ENCODE measurements around the gene NOS2.
"Not testable (repeated sequence)": the region's sequence is repeated elsewhere in the genome, so short reads cannot be mapped to it uniquely, and the experiment has no call there.

NOS2 gene

DNA sequence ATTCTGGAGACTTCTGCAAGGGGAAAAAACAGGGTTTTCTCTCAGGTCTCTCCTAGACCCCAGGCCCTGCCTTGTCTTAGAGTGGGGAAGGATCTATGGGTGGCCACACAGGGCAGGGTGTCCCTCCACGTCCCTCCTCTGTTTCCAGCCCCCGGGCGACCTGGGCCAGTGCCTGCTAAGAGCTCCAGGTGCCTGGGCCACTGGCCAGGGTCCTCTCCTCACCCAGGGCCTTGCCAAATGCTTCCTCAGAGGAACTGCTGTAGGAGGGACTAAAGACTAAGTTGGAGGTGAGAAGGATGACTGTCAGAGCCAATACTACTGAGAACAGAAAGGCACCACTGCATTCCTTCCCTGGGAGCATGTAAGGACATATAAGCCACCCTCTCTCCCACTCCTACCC lies 11.4 kb downstream of the NOS2 start:
- no peak for ATAC-seq
- DNase-seq: no peak

DNA sequence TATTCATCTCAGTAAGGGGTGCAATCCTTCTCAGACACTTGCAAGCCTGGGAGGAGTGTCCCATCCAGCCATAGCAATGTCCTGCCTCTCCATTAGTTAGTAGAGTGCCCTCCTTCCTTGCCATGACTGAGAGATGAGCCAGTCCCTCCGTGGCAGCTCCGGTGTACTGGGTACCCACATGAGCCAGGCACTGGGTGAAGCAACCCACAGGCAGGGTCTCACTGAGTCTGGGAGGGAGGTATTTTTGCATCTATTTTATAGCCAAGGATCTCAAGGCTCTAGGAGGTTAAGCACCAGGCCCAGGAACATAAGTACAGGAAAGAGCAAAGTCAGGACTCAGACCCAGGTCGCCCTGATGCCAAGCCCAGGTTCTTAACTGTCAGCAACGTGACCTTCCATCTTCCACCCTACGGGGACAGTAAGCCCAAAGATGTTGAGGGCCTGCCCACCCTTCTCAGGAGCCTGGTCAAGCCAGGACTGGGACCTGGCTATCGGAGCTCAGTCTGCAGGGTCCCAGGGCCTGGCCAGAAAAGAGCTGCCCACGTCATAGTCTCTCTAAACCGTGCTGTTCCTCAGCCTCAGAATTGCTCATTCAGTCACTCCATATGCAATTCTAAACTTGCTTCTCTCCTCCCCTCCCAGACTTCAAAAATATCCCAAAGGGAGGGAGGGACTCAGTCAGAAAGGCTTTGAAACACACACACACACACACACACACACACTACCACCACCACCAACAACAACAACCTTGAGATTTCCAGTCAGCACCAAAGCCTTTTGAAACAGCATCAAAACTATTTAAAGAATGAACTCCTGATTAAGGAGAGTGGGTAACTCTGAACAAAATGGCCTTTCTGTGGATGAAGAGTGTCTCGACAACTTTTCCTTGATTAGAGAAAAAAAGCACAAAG lies 16.6 kb downstream of the NOS2 start:
- ATAC-seq: no peak

DNA sequence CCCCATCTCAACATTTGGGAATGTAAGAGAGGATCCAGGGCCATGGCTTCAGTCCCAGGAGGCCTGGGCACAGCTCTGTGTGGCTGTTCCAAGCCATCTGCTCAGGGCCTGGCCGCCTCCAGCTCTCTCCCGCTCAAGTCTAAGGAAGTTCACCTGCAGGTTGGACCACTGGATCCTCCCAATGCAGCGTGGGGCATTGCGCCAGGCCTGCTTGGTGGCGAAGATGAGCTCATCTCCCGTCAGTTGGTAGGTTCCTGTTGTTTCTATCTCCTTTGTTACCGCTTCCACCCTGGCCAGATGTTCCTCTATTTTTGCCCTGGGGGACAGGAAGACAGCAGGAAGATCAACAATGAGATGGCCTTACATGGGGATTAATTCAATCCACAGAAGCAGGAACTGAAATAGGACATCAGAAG lies 17.5 kb downstream of the NOS2 start:
- DNase-seq (no peak), ATAC-seq (no peak)

More for the DNA sequence above, 16.6 kb downstream of the NOS2 start:
- no peak for DNase-seq

DNA sequence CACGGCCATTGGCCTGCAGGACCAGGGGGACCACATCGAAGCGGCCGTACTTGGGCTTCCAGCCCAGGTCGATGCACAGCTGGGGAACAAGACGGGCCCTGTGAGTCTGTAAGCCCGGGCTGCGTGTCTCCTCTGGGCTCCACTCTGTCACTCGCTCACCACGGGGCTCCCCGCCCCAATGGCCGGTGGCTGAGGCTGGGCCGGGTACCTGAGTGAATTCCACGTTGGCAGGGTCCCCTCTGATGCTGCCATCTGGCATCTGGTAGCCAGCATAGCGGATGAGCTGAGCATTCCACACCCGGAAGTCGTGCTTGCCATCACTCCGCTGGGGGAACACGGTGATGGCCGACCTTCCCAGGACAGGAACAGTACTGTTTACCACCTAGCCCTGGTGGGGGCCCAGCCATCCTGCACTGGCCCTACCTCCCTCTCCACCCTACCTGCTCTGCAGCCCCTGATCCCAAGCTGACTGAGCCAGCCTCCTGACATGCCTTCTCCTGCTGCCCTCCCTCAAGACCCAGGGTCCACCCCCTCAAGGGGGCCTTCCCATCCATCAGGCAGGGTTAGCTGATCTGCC lies 19.4 kb downstream of the NOS2 start:
- no peak for DNase-seq
- no peak for ATAC-seq

DNA sequence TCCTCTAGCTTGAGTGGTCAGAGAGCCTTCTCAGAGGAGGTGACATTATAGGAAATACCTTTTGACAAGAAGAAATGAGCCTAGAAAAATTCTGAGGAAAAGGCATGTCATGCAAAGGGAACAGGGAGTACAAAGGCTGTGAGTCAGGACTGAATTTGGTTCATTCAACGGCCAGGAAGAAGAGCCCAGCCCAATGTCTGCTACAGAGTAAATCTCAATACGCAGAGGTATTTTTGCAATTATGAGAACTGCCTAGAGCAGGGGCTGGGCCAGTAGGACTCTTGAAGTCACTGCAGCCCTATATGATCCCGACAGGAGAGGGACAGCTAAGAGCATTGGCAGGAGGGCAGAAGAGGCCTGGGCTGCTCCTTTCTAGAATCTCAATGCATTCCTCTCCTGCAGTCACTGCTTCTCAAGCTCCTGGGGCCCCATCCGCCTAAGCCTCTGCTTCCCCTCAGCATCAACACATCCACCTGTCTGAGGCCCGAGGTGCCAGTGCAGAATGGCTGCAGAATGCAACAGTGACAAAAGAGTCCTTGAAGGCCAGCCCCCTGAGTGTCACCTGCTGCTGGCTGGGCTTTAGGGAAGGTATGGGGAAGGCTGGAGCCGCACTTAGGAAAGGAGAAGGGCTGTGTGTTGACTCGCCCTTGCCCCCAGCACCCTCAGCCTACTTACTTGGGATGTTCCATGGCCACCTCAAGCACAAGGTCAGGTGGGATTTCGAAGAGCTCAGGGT lies 20.1 kb downstream of the NOS2 start:
- ATAC-seq (no peak), DNase-seq (no peak)

DNA sequence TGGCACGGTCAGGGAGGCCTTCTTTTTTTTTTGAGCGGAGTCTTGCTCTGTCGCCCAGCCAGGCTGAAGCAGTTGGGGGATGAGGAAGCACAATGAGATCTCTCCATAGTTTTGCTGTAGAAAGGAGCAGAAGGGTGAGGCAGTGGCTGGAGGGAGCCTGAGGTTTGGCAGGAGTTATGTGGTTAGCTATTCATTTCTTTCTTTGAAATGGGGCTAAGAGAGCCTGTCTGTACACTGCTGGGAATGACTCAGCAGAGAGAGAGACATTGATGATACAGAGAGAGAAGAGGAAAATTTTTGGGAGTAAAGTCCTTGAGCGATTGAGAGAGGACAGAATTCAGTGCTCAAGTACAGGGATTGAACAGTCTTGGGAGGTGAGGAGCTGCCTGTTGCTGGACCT lies 22.1 kb downstream of the NOS2 start:
- ATAC-seq (peak; percentile 17), DNase-seq (no peak)

DNA sequence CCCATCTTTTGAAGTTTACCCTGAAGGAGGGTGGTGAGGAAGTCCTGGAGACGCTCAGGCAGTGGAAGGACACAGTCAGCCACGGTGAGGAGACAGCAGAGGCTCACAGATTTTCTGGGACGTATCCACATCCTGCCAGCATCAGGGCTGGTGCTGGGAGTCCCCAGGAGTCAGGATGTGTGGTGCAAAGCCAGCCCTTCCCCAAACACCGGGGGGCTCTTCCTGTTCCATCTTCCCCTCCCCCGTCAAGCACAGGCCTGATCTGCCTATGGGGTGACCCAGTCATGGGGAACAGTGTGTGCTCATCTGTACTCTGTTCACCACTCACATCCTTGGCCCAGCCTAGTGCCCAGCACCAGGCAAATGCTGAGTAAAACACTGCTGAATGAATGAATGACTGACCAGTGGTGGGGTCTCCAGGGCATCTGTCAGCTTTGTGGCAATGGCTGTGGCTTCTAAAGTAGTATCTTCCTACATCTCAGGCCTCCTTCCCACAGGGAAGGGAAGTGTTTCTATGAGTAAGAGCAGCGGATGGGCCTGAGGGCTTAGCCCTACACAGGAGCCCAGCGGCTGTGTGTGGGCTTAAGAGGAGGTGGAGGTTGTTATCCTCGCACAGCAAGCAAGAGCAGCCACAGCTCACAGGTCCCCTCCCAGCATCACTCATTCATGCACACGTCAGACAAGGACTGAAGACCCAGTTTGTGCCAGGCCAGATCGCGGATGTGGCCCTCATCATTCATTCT lies 23.3 kb downstream of the NOS2 start:
- ATAC-seq: no peak
- no peak for DNase-seq

DNA sequence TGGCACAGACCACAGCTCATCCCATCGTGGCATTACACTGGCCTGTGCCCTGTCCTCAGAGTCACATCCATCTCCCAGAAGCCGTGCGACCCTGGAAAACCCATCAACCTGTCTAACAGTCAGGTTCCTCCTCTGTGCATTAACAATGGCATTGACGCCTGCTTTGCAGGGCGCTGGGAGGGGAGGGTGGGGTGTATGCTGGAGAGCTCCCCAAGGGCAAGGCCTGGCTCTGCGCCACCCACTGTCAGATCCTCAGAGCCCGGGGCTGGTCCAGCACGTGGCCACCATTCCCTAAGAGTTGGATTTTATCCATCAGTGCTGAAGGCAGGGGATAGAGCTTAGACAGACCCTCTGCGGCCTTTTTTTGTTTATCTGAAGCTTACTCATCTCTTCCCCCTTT lies 28.7 kb downstream of the NOS2 start:
- DNase-seq (no peak), ATAC-seq (no peak)

DNA sequence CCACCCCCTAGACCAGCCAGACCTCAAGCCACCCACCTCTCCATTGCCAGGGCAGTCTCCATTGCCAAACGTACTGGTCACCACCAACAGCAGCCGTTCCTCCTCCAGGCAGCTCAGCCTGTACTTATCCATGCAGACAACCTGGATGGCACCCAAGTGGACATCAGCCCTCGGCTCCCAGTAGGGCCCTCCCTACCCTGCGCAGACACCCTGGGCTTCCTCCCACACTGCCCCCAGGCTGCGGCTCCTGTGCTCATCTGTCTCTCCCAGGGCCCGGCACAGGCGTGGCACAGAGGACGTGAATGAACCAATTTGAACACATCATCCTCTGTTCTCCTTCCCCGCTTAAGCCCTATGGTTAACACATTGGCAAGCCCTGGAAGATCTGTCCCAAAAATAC lies 29.5 kb downstream of the NOS2 start:
- ATAC-seq: no peak
- no peak for DNase-seq

DNA sequence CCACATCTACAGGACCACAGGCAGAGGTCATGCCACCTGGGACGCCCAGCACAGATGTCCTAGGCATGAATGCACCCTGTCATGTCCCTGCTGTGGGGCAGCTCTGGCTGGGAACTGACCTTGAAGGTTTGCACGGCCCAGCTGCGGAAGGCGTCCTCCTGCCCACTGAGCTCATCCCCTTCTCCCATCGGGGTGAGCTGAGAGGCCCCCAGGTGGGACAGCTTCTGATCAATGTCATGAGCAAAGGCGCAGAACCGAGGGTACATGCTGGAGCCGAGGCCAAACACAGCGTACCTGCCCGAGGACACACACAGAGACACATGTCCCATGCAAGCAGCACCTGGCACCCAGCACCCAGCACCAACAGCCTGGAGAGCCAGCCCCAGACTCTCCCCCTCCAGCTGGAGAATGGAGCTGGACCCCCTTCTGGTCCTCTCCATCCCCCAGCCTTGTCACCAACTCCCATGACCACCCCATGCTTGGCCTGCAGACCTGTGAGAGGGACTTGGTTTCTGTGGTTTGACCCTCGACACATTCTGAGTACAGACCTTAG lies 31.4 kb downstream of the NOS2 start:
- ATAC-seq (no peak), DNase-seq (no peak)

DNA sequence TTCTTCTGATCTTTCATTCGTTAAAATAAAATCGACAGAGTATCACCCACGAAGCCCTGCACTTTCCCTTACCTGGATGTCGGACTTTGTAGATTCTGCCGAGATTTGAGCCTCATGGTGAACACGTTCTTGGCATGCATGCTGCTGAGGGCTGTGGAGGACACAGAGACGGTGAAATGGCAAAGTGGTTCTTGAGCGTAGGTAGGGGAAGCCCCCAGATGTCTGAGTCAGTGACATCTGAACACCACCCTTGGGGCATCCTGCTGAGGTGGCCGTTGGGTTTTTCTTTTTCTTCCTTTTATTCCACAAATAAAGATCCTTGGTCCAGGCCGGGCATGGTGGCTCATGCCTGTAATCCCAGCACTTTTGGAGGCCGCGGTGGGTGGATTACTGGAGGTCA lies 33.9 kb downstream of the NOS2 start:
- ATAC-seq (peak; percentile 70), DNase-seq (peak; percentile 8)

DNA sequence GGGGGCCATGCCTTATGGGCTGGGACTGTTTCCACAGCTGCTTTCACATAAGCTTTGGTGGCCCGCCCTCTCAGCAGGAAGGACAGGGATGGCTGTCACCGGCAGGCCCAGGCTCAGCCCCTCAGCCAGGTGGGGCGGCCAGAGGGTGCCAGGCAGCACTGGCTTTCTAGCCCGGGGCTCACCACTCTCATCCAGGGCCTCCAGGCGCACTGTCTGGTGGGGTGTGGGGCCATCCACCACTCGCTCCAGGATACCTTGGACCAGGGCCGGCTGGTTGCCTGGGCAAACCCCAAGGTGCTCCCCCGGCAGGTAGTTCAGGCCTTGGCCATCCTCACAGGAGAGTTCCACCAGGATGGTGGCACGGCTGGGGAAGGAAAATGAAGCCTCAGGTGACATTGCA lies 35.0 kb downstream of the NOS2 start:
- ATAC-seq (no peak), DNase-seq (no peak)

DNA sequence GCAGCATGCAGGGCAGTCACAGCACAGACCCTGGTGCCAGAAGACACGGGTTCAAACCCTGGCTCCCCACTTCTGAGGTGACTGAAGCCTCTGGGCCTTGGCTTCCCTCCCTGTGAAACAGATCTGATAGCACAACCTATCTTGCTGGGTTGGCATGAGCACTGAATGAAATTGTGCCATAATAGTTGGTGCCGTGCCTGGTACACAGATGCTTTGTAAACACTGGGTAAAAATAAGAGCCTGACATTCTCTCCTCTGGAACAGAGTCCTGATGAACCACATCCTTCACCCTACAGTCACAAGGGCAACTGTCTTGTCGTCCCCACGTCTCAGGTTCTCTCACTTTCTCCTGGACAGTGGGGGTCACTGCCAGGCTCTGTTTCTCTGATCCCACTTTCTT lies 35.7 kb downstream of the NOS2 start:
- ATAC-seq (no peak), DNase-seq (no peak)

DNA sequence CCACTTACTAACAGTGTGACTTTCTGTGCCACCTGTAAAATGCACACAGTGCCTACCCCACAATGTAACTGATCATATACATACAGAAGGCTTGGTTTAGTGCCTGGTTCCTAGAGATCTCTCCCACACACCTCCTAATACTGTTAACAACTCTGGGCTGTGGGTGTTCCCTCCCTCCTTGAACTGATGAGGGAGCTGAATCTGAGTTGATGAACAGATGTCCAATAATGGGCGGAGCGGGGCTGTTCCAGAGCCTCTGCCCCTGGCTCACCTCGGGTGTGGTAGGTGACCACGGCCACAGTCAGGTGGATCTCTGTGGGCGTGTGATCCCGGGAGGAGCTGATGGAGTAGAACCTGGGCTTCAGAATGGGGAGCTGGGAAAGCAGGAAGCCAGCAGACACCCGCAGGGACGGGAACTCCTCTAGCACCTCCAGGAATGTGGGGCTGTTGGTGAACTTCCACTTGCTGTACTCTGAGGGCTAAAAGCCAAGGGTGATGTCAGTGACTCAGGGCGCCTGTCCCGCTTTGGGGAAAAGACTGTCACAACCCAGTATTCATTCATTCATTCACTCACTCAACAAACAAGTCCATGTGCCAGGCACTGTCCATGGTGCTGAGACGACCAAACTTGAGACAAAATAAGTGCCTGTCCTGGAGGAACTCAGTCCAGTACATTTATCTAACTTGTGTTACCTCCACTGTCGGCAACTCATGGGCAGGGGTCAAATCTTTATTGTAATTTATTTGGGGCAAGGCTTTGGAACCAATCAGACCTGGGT lies 37.6 kb downstream of the NOS2 start:
- ATAC-seq: no peak
- DNase-seq: peak; percentile 18

DNA sequence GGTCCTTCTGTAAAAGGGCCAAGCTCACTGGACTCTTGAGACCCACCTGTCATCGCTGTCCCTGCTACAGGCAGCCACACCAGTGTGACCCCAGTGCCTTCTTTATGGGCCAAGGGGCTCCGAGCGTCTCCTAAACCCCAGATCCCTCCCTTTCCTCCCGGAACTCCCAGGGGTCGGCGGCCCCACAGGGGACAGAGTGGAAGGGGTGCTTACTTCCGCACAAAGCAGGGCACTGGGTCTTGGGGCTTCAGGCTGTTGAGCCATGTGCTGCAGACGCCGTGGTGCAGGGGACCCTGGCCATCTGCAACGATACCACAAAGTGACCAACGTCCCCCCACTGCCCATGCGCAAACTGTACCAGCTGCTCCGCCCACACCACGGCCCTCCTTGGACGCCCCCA lies 39.4 kb downstream of the NOS2 start:
- not testable (repeated sequence) for DNase-seq, ATAC-seq

DNA sequence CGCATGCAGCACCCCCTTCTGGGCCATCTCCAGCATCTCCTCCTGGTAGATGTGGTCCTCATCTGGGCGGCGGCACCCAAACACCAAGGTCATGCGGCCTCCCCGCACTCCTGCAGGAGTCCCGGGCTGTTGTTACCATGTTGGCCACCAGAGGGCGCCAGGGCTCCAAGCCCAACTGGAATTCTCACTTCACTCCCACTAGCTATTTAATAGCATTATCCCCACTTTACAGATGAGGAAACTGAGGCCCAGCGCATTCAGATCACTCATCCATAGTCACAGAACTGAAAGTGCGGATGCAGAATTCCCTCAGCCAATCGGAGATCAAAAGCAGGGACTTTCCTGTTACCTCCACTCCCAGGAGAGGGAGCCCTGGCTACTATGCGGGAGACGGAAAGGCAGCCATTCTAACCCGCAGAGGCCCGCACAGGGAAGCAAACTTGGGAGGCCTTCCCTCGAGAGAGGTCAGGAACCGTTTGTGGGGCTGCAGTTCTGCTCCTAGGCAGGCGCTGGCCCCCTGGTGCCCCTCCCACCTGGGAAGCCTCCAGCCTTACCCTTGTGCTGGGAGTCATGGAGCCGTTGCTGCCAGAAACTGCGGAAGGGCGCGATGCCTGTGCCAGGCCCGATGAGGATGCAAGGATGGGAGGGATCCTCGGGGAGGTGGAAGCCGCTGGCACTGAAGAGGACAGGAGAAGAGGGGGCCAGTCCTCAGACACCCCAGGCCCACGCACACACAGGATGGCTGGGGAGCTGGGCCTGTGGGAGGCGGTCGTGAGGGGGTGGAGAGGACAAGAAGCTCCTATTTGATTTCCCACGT lies 40.1 kb downstream of the NOS2 start:
- ATAC-seq (peak; percentile 38), DNase-seq (peak; percentile 83)

DNA sequence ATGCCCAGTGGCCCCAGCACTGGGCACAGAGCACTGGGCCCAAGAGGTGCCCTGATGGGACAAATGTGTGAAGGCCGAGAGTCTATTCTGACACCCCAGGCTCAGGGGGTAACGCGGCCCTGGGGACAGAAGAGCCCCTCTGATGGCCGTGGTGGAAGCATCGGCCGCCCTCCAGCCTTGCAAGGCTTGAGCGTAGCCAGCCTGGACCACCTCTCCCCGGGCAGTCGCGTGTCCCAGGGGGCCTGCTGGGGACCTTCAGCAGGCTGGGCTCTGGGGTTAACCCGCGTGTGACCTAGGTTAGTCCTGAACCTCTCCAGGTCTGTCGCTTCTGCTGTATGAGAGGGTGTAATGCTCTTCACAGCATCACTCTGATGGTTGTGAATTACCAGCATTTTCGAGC lies 40.8 kb downstream of the NOS2 start:
- DNase-seq (no peak), ATAC-seq (no peak)

DNA sequence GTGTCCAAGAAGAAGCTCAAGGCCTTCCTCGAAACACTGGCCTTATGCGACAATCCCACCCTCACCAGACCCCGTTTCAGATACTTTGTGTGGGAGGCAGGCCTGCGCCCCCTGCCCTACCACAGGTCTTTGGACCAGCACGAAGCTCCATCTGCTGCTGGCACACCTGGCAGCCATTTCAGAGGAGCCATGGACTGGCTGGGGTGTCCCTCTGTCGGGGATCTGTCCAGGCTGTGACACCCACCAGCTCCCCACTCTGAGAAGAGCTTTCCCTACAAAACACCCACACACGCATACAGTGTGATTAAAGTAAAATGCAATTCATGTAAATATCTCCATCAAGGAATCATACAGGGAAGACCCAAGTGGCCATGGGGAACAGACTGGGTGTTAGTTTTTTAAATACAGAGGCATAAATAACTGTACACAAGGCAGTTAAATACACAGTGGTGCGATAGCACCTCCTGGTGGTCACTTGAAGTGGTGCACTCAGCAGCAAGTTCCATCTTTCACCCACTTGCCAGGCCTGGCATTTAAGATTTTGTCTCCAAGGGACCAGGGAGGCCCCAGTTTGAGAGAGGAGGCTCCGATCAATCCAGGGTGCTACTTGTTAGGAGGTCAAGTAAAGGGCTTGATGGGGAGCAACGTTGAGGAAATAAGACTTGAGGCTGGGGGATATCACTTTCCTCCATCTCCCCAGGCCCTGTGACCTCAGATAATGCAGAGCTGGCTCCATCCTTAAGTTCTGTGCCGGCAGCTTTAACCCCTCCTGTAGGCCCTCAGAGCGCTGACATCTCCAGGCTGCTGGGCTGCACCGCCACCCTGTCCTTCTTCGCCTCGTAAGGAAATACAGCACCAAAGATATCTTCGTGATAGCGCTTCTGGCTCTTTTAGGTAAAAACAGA lies 43.6 kb downstream of the NOS2 start:
- DNase-seq (peak; percentile 68), ATAC-seq (no peak)

DNA sequence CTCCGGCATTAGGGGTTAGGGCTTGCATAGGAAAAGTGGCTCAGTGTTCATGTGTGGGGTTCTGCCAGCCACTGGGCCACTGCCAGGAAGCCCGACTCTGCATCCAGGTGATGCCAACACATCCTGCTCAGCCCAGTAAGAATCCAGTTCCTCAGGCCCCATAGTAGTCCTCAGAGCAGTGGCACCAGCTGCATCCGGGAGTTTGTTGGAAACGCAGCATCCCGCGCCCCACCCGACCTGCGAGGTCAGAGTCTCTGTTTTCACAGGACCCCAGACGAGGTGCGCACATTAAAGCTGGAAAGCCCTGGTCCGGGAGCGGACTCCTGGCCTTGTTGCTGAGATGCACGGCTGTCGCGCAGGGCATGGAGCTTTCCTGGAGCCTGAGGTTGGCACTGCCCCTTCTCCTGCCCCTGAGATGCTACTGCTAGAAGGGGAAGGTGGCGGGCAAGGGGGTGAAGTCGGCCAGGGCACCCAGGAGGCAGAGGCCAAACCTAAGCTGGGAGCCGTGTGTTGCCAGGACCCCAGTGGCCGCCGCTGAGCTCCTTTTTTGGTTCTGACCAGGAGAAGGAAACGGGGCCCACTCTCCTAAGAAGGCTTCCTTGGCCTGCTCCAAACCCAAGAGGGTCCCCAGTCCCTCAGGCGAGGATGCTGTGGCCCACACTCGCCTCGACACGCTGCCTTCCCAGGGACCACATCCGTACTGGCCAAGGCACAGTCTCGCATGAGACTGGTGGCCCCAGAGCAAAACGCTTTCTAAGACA lies 44.4 kb downstream of the NOS2 start:
- no peak for ATAC-seq
- no peak for DNase-seq

All from stimulated activated naive CD8-positive, alpha-beta T cell treated with anti-CD3 and anti-CD28 coated beads, Interleukin-15, Interleukin-2, amounts not matched to agents 100 U/mL and 50 U/mL, for 24 hours (primary cell).